ENCODE results near the gene TRAF4. TPM values are rescaled to one million over a fixed set of nuclear protein-coding genes. Genes with fewer than 3 reads are reported as not detected.
"Not testable (repeated sequence)": the region's sequence is repeated elsewhere in the genome, so short reads cannot be mapped to it uniquely, and the experiment has no call there.

Gene TRAF4
- total RNA-seq, 1 donor from 2014 or later, result 3.5 TPM

GRCh38 chr17:28723159-28723835 lies 20.5 kb upstream of the TRAF4 start:
- Histone ChIP-seq H3K36me3 (peaks cover 41% of the 10 kb centered on the region), H3K4me3 (no peak overlapping the region), H3K4me1 (peaks cover 76% of the 10 kb centered on the region), H3K9me3 (replicated peaks) (no peaks in the 10 kb centered on the region), H3K27ac (replicated peaks) (no peak overlapping the region), H3K27me3 (ENCODE audit: low read depth) (no peaks in the 10 kb centered on the region)
- no peak for DNase-seq
- TF ChIP-seq CTCF (IDR thresholded peaks at IDR 0.05; ENCODE audit: borderline replicate concordance), result no peak
- intact Hi-C loops (cut with micrococcal nuclease), result no loop called here

GRCh38 chr17:28723836-28724499 lies 19.8 kb upstream of the TRAF4 start:
- H3K4me1 ChIP-seq, result peaks cover 76% of the 10 kb centered on the region

DNA sequence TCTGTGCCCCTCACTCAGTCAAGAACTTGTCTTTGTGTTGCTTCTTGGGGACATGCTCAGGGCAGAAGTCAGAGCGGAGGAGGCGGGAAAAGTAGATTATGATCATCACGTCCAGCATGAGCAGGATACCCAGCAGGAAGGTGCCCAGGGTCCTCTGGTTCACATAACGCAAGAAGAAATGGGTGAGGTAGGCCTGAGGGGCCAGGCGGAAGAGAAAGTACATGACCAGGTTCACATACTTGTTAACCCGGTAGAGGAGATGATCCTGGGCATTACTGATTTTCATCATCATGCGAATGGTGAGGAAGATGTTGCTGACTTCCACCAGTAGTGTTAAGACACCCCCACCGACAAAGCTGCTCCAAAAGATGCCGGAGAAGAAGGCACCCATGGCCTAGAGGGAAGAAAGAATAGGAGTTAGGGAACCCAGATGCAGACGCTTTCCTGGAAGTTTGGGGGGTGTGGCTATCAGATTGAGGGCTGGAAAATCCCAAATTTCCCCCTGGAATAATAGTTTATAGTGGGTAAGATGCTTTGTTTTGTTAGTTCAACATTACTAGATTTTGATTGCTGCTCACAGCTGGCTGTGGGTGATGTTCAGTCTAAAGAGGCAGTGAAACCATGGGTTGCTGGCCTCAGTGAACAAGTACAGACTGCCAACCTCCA lies 19.2 kb upstream of the TRAF4 start:
- Histone ChIP-seq H3K9me3 (replicated peaks) (no peaks in the 10 kb centered on the region), H3K36me3 (peaks cover 41% of the 10 kb centered on the region), H3K27ac (replicated peaks) (no peak overlapping the region), H3K4me1 (peaks cover 77% of the 10 kb centered on the region), H3K4me3 (no peak overlapping the region), H3K27me3 (ENCODE audit: low read depth) (no peaks in the 10 kb centered on the region)
- intact Hi-C loops (cut with micrococcal nuclease), result no loop called here
- DNase-seq, result no peak
- no peak for TF ChIP-seq CTCF (IDR thresholded peaks at IDR 0.05; ENCODE audit: borderline replicate concordance)

More at GRCh38 chr17:28723836-28724499, 19.8 kb upstream of the TRAF4 start:
- H3K27me3 ChIP-seq (ENCODE audit: low read depth); H3K4me3 ChIP-seq; H3K27ac ChIP-seq (replicated peaks); DNase-seq; intact Hi-C loops (cut with micrococcal nuclease); H3K9me3 ChIP-seq (replicated peaks): not testable (repeated sequence)
- peaks cover 41% of the 10 kb centered on the region for H3K36me3 ChIP-seq

DNA sequence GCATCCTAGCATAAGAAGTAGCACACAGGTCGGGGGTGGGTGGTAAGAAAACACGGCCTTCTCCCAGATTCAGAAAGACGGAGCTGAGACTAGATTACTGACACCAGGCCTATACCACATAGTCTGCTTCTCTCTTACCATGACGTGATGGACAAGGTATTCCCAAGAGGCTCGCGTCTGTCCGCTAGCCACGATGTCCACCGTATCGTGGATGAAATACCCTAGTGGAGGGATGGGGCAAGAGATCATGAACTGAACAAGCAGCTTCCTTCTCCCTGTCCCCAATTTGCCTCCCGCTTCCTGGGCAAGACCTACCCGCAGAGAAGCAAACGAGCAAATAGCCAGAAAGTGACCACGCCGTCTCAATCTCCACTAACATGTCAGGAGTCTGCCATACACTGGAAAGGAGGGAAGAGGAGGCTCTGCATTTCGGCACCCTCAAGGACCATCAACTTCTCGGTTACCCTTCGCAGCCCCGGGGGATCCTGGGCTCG lies 18.6 kb upstream of the TRAF4 start:
- Histone ChIP-seq H3K27ac (replicated peaks) (peak overlapping the region; percentile 98), H3K9me3 (replicated peaks) (no peaks in the 10 kb centered on the region), H3K27me3 (ENCODE audit: low read depth) (no peaks in the 10 kb centered on the region), H3K4me1 (peaks cover 73% of the 10 kb centered on the region), H3K36me3 (peaks cover 41% of the 10 kb centered on the region), H3K4me3 (peak overlapping the region; percentile 78)
- DNase-seq, result no peak
- intact Hi-C loops (cut with micrococcal nuclease), result no loop called here
- no peak for TF ChIP-seq CTCF (IDR thresholded peaks at IDR 0.05; ENCODE audit: borderline replicate concordance)

- Histone ChIP-seq H3K36me3 (peaks cover 41% of the 10 kb centered on the region), H3K4me1 (peaks cover 68% of the 10 kb centered on the region), H3K9me3 (replicated peaks) (no peaks in the 10 kb centered on the region), H3K4me3 (peak overlapping the region; percentile 78), H3K27me3 (ENCODE audit: low read depth) (no peaks in the 10 kb centered on the region), H3K27ac (replicated peaks) (peak overlapping the region; percentile 98)
- peak; percentile 67 for DNase-seq
- intact Hi-C loops (cut with micrococcal nuclease), result no loop called here
- TF ChIP-seq CTCF (IDR thresholded peaks at IDR 0.05; ENCODE audit: borderline replicate concordance), result no peak
Measured at GRCh38 chr17:28725660-28726225, 18.1 kb upstream of the TRAF4 start.

Data from left ventricle myocardium inferior (tissue), 1 donor.